ENCODE results near the gene S100A6.

The S100A6 gene

GRCh38 chr1:153548722-153549688 is 13.2 kb upstream of the S100A6 start, which contains the start of gene S100A3:
TSS of gene S100A3 (minus strand) at chr1:153549258. CDS start at chr1:153548485, 773 bp downstream.
- Histone ChIP-seq H3K4me3 (ENCODE audit: severe bottlenecking) (no peak within 1 kb of the TSS), H3K36me3 (ENCODE audit: low read depth) (peaks cover 49% of the 10 kb centered on the region), H3K27ac (ENCODE audit: poor library complexity, severe bottlenecking) (peak within 1 kb of the TSS; percentile 71), H3K27me3 (ENCODE audit: insufficient read depth, poor library complexity, severe bottlenecking) (no peaks in the 10 kb centered on the region), H3K9me3 (ENCODE audit: severe bottlenecking) (no peaks in the 10 kb centered on the region), H3K4me1 (ENCODE audit: insufficient read depth, poor library complexity, severe bottlenecking) (peaks cover 28% of the 10 kb centered on the region)
- peak; percentile 30 for ATAC-seq (ENCODE audit: low read depth)
- TF ChIP-seq CTCF (IDR thresholded peaks at IDR 0.05; ENCODE audit: poor library complexity, severe bottlenecking) = peak; percentile 28
- DNase-seq (ENCODE audit: low spot score) = peak; percentile 77

DNA sequence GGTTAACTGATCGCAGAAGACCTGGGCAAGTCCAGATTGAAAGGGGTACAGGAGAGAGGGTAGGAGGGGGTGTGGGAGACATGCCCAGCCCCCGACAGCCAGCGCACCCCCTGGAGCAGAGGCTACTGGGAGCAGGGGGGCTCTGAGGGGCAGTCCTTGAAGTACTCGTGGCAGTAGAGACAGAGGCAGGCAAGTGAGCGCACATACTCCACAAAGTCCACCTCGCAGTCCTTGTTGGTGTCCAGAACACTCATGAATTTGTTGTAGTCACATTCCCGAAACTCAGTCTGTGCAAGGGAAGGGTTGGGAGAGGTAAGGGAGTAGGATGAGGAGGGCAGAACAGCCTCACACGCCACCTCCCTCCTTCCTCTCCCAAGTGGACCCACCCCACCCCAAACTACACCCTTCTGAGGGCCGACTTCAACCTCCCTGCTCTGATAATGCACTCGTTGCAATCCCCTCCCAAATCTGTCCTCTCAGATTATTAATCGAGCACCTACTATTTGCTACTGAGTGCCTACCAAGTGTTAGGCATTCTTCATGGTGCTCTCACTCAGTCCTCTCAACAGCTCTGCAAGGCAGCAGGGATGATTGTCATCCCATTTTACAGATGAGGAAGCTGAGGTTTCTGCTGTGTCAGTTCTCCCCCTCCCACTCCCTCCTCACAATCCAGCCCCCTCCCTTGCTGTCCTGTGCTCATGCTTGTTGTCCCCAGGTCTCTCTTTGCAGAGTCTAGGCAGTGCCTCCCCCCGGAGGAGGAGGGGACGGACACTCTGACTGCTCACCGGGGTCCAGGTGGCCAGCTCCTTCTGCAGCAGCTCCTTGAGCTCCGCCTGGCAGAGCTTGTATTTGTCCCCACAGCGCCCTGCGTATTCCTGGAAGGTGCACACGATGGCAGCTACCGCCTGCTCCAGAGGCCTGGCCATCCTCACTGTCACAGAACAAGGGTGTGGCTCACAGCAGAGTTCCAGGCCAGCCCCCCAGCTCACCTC is 12.1 kb upstream of the S100A6 start:
- DNase-seq (ENCODE audit: low spot score) (peak; percentile 39), ATAC-seq (ENCODE audit: low read depth) (no peak)
- Histone ChIP-seq H3K27ac (ENCODE audit: poor library complexity, severe bottlenecking) (peak overlapping the region; percentile 71), H3K4me3 (ENCODE audit: severe bottlenecking) (no peak overlapping the region), H3K27me3 (ENCODE audit: insufficient read depth, poor library complexity, severe bottlenecking) (no peaks in the 10 kb centered on the region), H3K4me1 (ENCODE audit: insufficient read depth, poor library complexity, severe bottlenecking) (peaks cover 28% of the 10 kb centered on the region), H3K9me3 (ENCODE audit: severe bottlenecking) (no peaks in the 10 kb centered on the region), H3K36me3 (ENCODE audit: low read depth) (peaks cover 38% of the 10 kb centered on the region)
- no peak for TF ChIP-seq CTCF (IDR thresholded peaks at IDR 0.05; ENCODE audit: poor library complexity, severe bottlenecking)

GRCh38 chr1:153546796-153547559 is 11.2 kb upstream of the S100A6 start:
- H3K27me3 ChIP-seq (ENCODE audit: insufficient read depth, poor library complexity, severe bottlenecking) = no peaks in the 10 kb centered on the region
- peaks cover 28% of the 10 kb centered on the region for H3K4me1 ChIP-seq (ENCODE audit: insufficient read depth, poor library complexity, severe bottlenecking)
- H3K36me3 ChIP-seq (ENCODE audit: low read depth) = peaks cover 33% of the 10 kb centered on the region
- DNase-seq (ENCODE audit: low spot score) (peak; percentile 29), ATAC-seq (ENCODE audit: low read depth) (no peak)
- TF ChIP-seq CTCF (IDR thresholded peaks at IDR 0.05; ENCODE audit: poor library complexity, severe bottlenecking) = no peak
- no peaks in the 10 kb centered on the region for H3K9me3 ChIP-seq (ENCODE audit: severe bottlenecking)
- no peak overlapping the region for H3K4me3 ChIP-seq (ENCODE audit: severe bottlenecking)
- H3K27ac ChIP-seq (ENCODE audit: poor library complexity, severe bottlenecking) = peak overlapping the region; percentile 71

GRCh38 chr1:153546371-153546770 is 10.6 kb upstream of the S100A6 start:
- Histone ChIP-seq H3K9me3 (ENCODE audit: severe bottlenecking) (no peaks in the 10 kb centered on the region), H3K27ac (ENCODE audit: poor library complexity, severe bottlenecking) (peak overlapping the region; percentile 71), H3K36me3 (ENCODE audit: low read depth) (peaks cover 27% of the 10 kb centered on the region), H3K27me3 (ENCODE audit: insufficient read depth, poor library complexity, severe bottlenecking) (no peaks in the 10 kb centered on the region), H3K4me3 (ENCODE audit: severe bottlenecking) (no peak overlapping the region), H3K4me1 (ENCODE audit: insufficient read depth, poor library complexity, severe bottlenecking) (peaks cover 28% of the 10 kb centered on the region)
- TF ChIP-seq CTCF (IDR thresholded peaks at IDR 0.05; ENCODE audit: poor library complexity, severe bottlenecking) = no peak
- DNase-seq (ENCODE audit: low spot score) (peak; percentile 42), ATAC-seq (ENCODE audit: low read depth) (no peak)

Measured in RWPE2 (cell line).